BLaER1 (cell line): ENCODE data around the gene ERCC4.

Source experiments
- H3K27ac ChIP-seq: shearing (Covaris generic); formaldehyde crosslinking; 2 replicates; pipeline ENCODE4 v1.8.1; 2022
- H3K27me3 ChIP-seq: shearing (Covaris generic); formaldehyde crosslinking; 2 replicates; pipeline ENCODE4 v1.8.1; 2022
- H3K36me3 ChIP-seq: shearing (Covaris generic); formaldehyde crosslinking; 2 replicates; pipeline ENCODE4 v1.8.1; 2022
- H3K4me1 ChIP-seq: shearing (Covaris generic); formaldehyde crosslinking; 2 replicates; pipeline ENCODE4 v1.8.1; 2022
- H3K4me2 ChIP-seq: shearing (Covaris generic); formaldehyde crosslinking; 2 replicates; pipeline ENCODE4 v1.8.1; 2022
- H3K4me3 ChIP-seq: shearing (Covaris generic); formaldehyde crosslinking; 2 replicates; pipeline ENCODE4 v1.8.1; 2022
- H3K9ac ChIP-seq: shearing (Covaris generic); formaldehyde crosslinking; 2 replicates; pipeline ENCODE4 v1.8.1; 2022
- H3K9me3 ChIP-seq: shearing (Covaris generic); formaldehyde crosslinking; 2 replicates; pipeline ENCODE4 v1.8.1; 2022
- H4K20me1 ChIP-seq: shearing (Covaris generic); formaldehyde crosslinking; 2 replicates; pipeline ENCODE4 v1.8.1; 2022
- Cebpa-rat ChIP-seq: shearing (Covaris generic); IDR thresholded peaks from 2 replicates; pipeline ENCODE4 v1.8.1; 2022

The ERCC4 gene

GRCh38 chr16:13999071-13999894, 79.3 kb downstream of the ERCC4 start:
- Histone ChIP-seq H3K27me3 (no peaks in the 10 kb centered on the region), H3K4me2 (peak overlapping the region; percentile 67), H3K9ac (no peak overlapping the region), H3K36me3 (no peaks in the 10 kb centered on the region), H3K4me1 (peaks cover 76% of the 10 kb centered on the region), H3K4me3 (no peak overlapping the region), H4K20me1 (no peaks in the 10 kb centered on the region), H3K27ac (peak overlapping the region; percentile 55), H3K9me3 (no peaks in the 10 kb centered on the region)
- no peak for TF ChIP-seq Cebpa-rat

DNA sequence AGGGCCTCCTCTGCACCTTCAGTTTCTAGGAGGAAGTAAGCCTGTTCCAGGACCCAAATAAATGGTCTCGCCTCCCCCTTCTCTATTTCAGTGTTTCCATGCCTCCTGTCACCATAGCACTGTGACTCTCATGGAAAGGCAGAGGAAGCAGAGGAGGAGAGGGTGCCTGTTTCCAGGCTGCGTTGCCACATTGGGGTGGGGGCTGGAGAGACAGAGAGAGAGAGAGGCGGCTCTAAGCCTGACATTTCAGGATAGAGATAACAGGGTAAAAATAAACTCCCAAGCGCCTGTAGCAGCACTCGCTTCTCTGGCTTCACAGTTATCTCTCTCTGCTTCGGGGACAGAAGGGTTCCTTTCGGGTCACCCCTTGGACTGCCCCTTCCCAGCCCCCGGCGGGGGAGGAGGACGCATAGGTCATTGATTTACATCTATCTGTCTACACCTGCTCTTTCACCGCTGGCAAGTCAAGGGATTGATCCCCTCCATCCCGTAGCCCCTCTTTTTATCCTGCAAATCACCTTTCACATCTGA, 80.0 kb downstream of the ERCC4 start:
- Histone ChIP-seq H4K20me1 (no peaks in the 10 kb centered on the region), H3K36me3 (no peaks in the 10 kb centered on the region), H3K27ac (peak overlapping the region; percentile 55), H3K9ac (no peak overlapping the region), H3K4me2 (peak overlapping the region; percentile 67), H3K4me3 (no peak overlapping the region), H3K4me1 (peaks cover 82% of the 10 kb centered on the region), H3K9me3 (no peaks in the 10 kb centered on the region), H3K27me3 (no peaks in the 10 kb centered on the region)
- TF ChIP-seq Cebpa-rat: no peak

- Histone ChIP-seq H3K36me3 (no peaks in the 10 kb centered on the region), H3K4me2 (peak overlapping the region; percentile 96), H3K4me1 (peaks cover 86% of the 10 kb centered on the region), H3K9me3 (no peaks in the 10 kb centered on the region), H4K20me1 (no peaks in the 10 kb centered on the region), H3K27ac (peak overlapping the region; percentile 18), H3K27me3 (no peaks in the 10 kb centered on the region), H3K9ac (no peak overlapping the region), H3K4me3 (no peak overlapping the region)
- TF ChIP-seq Cebpa-rat: no peak
Observed at GRCh38 chr16:14001521-14001920, 81.6 kb downstream of the ERCC4 start.
